Urothelium cell line (cell line): Measurements from ENCODE around the gene MFSD6L.
A peak's percentile ranks its signal among the peaks of the same experiment; 100 is the strongest.

Experiments used
- DNase-seq: peaks from one replicate; pipeline ENCODE4 v3.0.0; 2011; ENCODE audit warnings: low spot score, mixed read lengths
- FAIRE-seq: peaks from 2 replicates; lab custom pipeline; 2011; peaks lifted over from hg19 to GRCh38; lab: Jason Lieb, UNC

MFSD6L gene

GRCh38 chr17:8794636-8795035, 4.5 kb downstream of the MFSD6L start:
- DNase-seq: no peak

GRCh38 chr17:8793649-8794048, 5.5 kb downstream of the MFSD6L start:
- FAIRE-seq: no peak
- no peak for DNase-seq

More at GRCh38 chr17:8794636-8795035, 4.5 kb downstream of the MFSD6L start:
- no peak for FAIRE-seq

GRCh38 chr17:8792646-8793045, 6.5 kb downstream of the MFSD6L start:
- DNase-seq: no peak
- FAIRE-seq: no peak

GRCh38 chr17:8791910-8792270, 7.3 kb downstream of the MFSD6L start:
- DNase-seq: peak; percentile 52
- no peak for FAIRE-seq

- FAIRE-seq: no peak
- DNase-seq: no peak
Measured at GRCh38 chr17:8791248-8791909, 7.8 kb downstream of the MFSD6L start.

GRCh38 chr17:8789743-8790142, 9.4 kb downstream of the MFSD6L start:
- no peak for FAIRE-seq

GRCh38 chr17:8788998-8789397, 10.2 kb downstream of the MFSD6L start:
- FAIRE-seq (no peak), DNase-seq (no peak)

More at GRCh38 chr17:8789743-8790142, 9.4 kb downstream of the MFSD6L start:
- DNase-seq: no peak

GRCh38 chr17:8785547-8786413, 13.4 kb downstream of the MFSD6L start:
- DNase-seq: peak; percentile 60
- no peak for FAIRE-seq

- no peak for FAIRE-seq
- DNase-seq: no peak
Measured at GRCh38 chr17:8782176-8782575, 17.0 kb downstream of the MFSD6L start.

- FAIRE-seq: no peak
- no peak for DNase-seq
Measured at GRCh38 chr17:8781776-8782175, 17.4 kb downstream of the MFSD6L start.

GRCh38 chr17:8776881-8777280, 22.3 kb downstream of the MFSD6L start:
- no peak for DNase-seq
- no peak for FAIRE-seq

GRCh38 chr17:8776248-8776647, 22.9 kb downstream of the MFSD6L start:
- FAIRE-seq: no peak
- no peak for DNase-seq

GRCh38 chr17:8766731-8767130, 32.4 kb downstream of the MFSD6L start:
- no peak for DNase-seq
- no peak for FAIRE-seq

- FAIRE-seq: no peak
- DNase-seq: no peak
Measured at GRCh38 chr17:8762012-8762411, 37.2 kb downstream of the MFSD6L start.

GRCh38 chr17:8758137-8758596, 41.0 kb downstream of the MFSD6L start, which contains the start of gene SPDYE4:
TSS of gene SPDYE4 (minus strand) at chr17:8758546. CDS start at chr17:8758382, 164 bp downstream.
- no peak for FAIRE-seq

GRCh38 chr17:8757189-8757588, 42.0 kb downstream of the MFSD6L start:
- no peak for FAIRE-seq
- DNase-seq: no peak

More at GRCh38 chr17:8758137-8758596, 41.0 kb downstream of the MFSD6L start, which contains the start of gene SPDYE4:
- DNase-seq: no peak

GRCh38 chr17:8755590-8756255, 43.4 kb downstream of the MFSD6L start:
- FAIRE-seq: no peak
- DNase-seq: no peak

- FAIRE-seq: no peak
Measured at GRCh38 chr17:8754890-8755289, 44.3 kb downstream of the MFSD6L start.

GRCh38 chr17:8753976-8754440, 45.2 kb downstream of the MFSD6L start:
- FAIRE-seq: no peak
- DNase-seq: peak; percentile 20

More at GRCh38 chr17:8754890-8755289, 44.3 kb downstream of the MFSD6L start:
- DNase-seq: no peak

GRCh38 chr17:8753136-8753975, 45.8 kb downstream of the MFSD6L start:
- DNase-seq (no peak), FAIRE-seq (no peak)
